ENCODE data around the gene LMX1B.

Gene LMX1B

DNA sequence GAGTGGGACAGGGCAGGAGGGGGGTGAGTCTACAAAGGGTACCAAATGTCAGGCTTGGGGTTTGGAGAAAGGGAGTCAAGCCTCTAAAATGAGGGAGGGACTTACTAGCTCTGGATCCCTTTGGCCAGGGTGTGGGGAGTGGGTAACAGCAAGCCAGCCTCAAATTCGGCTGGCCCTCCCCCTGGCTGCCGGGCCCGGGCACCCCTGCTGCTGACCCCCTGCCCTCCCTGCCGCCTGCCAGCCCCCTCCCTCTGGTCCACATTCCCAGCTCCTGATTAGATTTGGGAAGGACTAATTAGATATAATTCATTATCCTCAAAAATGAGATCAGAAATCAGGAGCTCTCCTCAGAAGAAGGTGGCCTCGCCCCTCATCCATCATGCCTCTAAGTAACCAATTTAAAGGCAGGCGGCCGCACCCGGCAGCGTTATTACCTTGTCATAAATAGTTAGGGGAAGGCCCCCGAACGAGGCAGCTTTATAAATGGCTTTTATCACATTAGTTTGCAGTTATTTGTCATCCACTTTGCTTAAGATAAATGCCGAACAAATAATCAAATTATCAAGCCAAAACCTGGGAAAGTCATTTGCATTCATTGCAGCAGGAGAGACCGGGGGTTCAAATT lies 44.6 kb downstream of the LMX1B start:
- no peak for DNase-seq (ENCODE audit: low read depth in 1 of 2, low spot score in 1 of 2)

DNA sequence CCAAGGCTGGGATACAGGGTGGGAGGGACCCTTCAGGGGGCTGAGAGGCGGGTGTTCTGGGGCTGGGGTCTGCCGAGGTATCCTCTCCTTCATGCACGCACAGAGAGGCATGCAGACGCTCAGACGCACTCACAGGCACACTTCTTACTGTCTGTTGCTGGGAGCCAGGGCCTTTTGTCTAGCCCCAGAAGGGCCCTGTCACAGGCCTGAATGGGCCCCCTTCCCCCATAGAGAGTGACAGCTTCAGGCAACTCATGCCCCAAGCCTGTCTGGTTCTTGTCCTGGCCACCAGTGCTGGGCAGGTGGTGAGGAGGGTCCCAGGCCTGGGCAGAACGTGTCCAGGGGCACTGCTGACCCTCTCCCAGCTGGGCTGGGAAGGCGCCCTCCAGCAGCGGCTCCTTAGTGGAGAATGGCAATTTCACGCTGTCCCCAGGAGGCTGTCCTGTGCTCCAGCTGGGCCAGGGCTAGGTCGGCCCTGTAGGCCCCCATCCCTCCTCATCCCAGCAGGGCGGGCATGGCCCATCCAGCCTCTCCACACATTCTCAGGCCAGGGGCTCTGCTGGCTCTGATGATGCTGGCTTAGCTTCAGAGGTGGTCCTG lies 45.3 kb downstream of the LMX1B start:
- DNase-seq (ENCODE audit: low read depth in 1 of 2, low spot score in 1 of 2), result no peak

DNA sequence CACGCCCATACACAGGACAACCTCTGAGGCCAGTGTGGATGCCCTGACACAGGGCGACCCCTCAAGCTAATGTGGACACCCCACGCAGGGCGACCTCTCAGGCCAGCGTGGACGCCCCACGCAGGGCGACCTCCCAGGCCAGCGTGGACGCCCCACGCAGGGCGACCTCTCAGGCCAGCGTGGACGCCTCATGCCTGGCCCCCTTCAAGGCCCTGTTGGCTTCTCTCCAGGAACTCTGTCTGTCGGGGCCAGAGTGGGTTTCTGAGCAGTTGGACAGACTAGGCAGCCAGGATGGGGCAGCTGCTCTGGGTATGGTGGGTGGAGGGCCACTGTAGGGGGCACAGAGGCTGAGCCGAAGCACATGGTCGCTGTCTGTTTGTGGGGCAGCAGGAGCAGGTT lies 47.4 kb downstream of the LMX1B start:
- DNase-seq (ENCODE audit: low read depth in 1 of 2, low spot score in 1 of 2), result no peak

DNA sequence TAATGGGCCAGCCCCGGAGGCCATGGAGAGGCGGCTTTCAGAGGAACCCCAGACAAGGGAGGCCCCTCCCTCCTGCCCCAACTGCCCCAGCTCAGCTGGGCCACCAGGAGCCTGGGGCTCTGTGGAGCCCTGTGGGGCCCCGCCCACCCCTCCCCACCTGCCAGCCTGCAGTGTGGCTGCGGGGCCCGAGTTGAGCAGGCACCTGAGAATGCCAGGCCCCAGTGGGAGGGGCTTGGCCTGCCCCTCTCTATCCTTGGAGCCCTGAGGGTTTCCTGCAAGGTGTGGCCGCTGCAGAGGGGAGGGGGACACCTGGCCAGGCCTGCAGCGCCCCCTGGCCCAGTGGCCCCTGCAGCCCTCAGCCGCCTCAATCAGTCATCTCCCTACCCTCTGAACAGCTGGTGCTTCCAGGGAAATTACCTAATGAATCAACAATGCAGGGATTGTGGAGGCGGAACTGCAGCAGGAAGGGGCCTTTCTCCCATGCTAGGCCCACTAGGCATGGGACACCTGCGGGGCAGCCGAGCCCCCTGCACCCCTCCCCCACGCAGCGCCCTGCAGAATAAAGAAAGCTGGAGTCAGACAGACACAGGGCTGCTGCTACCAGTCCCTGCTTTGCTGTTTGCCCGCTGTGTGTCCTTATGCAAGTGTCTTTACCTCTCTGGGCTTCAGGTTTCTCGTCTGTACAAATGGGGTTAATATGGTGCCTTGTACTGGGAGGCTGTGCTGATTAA lies 48.0 kb downstream of the LMX1B start:
- no peak for DNase-seq (ENCODE audit: low read depth in 1 of 2, low spot score in 1 of 2)

- no peak for DNase-seq (ENCODE audit: low read depth in 1 of 2, low spot score in 1 of 2)
These were observed 49.9 kb downstream of the LMX1B start for GRCh38 chr9:126663661-126664072.

DNA sequence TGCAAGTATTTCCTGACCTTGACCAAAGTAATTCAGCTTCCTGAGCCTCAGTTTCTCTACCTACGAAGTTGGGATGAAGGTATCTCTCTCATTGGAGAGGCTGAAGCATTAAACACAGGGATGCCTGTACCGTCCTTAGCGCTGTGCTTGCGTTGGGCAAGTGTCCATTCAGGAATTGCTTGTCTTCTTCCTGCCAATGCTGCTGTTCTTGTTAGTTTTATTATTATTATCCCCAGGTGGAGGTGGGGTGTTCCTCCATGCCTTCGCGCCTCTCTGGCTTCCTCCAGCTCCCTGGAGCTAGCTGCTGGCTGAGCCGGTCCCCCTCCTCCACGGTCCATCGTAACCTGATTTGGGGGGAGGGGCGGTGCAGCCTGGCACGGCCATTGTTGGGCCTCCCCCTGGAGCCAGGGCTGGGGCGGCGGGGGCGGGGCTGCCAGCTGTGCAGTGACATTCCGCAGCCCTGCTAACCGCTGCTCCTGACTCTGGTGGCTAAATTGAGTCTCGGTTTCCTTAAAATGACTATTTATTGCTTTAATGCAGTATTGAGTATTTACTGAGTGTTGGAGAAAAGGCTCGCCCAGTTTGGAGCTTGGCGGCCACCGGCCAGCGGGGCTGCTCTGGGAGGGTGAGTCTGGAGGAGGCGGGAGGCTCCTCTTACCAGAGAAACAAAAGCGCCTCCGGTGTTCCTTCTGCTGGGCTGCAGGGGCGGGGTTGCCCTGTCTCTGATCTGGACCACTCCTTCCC lies 51.3 kb downstream of the LMX1B start:
- no peak for DNase-seq (ENCODE audit: low read depth in 1 of 2, low spot score in 1 of 2)

DNA sequence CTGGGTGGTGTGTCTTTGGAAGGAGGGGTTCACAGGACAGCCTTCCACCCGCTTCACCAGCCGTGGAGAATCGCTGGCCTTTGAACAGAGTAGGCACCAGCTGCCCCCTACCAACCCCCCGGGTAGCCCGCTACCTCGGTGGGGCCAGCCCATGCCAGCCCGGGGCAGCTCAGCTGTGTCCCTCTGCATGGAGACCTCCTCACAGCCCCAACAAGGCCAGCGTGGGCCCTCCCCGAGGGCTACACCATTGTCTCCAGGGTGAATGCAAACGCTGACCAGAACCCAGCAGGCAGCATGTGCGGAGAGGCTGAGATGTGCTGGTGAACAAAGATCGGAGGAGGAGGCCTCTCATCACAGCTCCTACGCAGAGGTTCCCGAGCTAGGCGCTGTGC lies 51.9 kb downstream of the LMX1B start:
- DNase-seq (ENCODE audit: low read depth in 1 of 2, low spot score in 1 of 2), result no peak

DNA sequence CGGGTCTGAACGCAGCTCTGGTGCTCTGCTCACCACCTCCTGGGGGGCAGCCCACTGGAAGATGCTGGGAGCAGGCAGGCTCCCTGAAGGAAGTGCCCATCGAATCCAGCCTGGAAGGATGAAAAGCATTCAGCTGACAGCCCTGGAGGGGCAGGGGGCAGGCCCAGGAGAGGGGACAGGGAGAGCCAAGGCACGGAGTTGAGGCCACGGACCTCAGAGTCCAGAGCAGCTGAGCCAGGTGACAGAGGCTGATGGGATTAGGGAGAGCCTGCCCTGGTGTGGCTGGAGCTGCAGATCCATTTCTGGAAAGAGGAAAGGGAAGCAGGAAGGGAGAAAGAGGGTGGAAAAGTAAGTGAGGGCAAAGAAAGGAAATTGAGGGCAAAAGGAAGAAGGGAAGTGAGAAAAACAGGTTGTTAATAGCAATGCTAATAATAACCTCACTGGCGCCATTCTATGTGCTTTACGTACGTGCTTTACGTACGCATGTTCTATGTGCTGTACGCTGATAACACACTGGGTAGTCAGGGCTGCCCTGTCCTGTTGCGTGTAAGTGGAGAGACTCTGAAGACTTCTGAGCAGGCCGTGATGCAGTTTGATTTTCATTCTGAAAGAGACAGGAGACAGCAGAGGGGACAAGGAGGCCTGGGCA lies 52.6 kb downstream of the LMX1B start:
- no peak for DNase-seq (ENCODE audit: low read depth in 1 of 2, low spot score in 1 of 2)

GRCh38 chr9:126667190-126668055 lies 53.7 kb downstream of the LMX1B start:
- no peak for DNase-seq (ENCODE audit: low read depth in 1 of 2, low spot score in 1 of 2)

- DNase-seq (ENCODE audit: low read depth in 1 of 2, low spot score in 1 of 2), result no peak
These were observed 54.3 kb downstream of the LMX1B start for GRCh38 chr9:126668058-126668457.

- DNase-seq (ENCODE audit: low read depth in 1 of 2, low spot score in 1 of 2), result no peak
These were observed 55.4 kb downstream of the LMX1B start for GRCh38 chr9:126669108-126669507.

- no peak for DNase-seq (ENCODE audit: low read depth in 1 of 2, low spot score in 1 of 2)
These were observed 56.5 kb downstream of the LMX1B start for GRCh38 chr9:126670270-126670669.

GRCh38 chr9:126671381-126671831 lies 57.7 kb downstream of the LMX1B start:
- no peak for DNase-seq (ENCODE audit: low read depth in 1 of 2, low spot score in 1 of 2)

DNA sequence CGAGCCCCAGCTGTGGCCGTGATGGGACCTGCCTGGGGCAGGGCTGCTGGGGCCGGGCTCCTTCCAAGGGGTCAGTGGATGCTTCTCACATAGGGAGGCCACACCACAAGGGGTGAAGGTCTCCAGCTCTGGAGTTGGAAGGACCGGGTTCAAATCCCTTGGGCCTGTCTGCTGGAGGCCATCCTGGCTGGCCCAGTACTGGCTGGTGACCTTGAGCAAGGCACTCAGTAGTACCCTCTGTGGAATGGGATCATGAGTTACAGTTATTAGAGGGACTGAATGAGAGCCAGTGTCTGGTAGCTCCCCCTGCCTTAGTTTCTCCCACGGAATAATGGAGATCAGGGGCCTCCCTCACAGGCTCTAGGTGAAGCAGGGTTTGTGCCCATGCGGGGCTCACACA lies 58.3 kb downstream of the LMX1B start:
- no peak for DNase-seq (ENCODE audit: low read depth in 1 of 2, low spot score in 1 of 2)

- no peak for DNase-seq (ENCODE audit: low read depth in 1 of 2, low spot score in 1 of 2)
These were observed 59.0 kb downstream of the LMX1B start for GRCh38 chr9:126672634-126673284.

DNA sequence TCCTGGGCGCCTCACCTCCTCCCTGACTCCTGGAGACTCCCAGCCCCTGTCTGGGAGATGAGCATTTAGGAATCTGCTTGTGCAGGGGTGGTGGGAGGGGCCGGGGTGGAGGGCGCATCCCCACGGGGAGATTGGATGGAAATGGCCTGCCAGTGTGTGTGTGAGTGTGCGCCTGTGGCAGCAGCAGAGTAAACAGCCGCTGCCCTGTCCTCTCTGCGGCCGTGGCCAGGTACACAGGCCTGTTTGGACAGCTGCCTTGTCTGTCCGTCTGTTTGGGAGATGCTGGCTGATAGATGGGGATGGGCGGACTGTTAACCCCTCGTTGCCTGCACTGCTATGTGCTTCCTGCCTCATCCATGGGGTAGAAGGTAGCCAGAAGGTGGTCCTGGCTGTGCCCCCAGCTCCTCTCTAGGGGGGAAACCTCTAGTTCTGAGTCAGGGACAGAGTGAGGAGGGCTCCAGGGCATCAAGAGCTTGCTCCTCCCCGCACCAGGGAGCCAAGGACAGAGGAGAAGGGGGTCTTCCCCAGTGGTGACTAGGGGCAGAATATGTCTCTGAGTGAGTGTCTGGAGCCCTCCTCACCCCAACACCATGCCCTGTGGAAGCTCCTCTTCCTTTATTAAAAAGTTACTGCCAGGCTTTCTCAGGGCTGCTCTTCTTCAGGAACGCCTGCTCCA lies 60.1 kb downstream of the LMX1B start:
- DNase-seq (ENCODE audit: low read depth in 1 of 2, low spot score in 1 of 2), result no peak

GRCh38 chr9:126674365-126675146 lies 60.8 kb downstream of the LMX1B start:
- no peak for DNase-seq (ENCODE audit: low read depth in 1 of 2, low spot score in 1 of 2)

GRCh38 chr9:126675147-126675467 lies 61.4 kb downstream of the LMX1B start:
- no peak for DNase-seq (ENCODE audit: low read depth in 1 of 2, low spot score in 1 of 2)

Data from stimulated activated CD4-positive, alpha-beta T cell treated with anti-CD3 and anti-CD28 coated beads, Interleukin-15, amount 100 ng/mL, for 1 hour (primary cell).